MM.1S (cell line): ENCODE results near the gene OR10G2.

Experiments
- CTCF ChIP-seq: fragments of 300-600 bp; sonication (generic); IDR thresholded peaks from 2 replicates; pipeline ENCODE4 v1.5.1; 2016; ENCODE audit warnings: antibody characterized with exemption, low read length, mixed read lengths
- EZH2 ChIP-seq: fragments of 300-600 bp; sonication (generic); optimal IDR thresholded peaks from 2 replicates; pipeline ENCODE3; 2017; ENCODE audit warnings: low read depth, mild to moderate bottlenecking, antibody characterized with exemption, low read length, mixed read lengths

GRCh38 chr14:21671371-21671770 is 36.6 kb upstream of the OR10G2 start:
- TF ChIP-seq CTCF = no peak
- no peak for TF ChIP-seq EZH2
